Measurements from ENCODE around the gene FN3K. TPM values are rescaled to one million over a fixed set of nuclear protein-coding genes. Genes with fewer than 3 reads are reported as not detected.

Gene FN3K
- total and polyA plus RNA-seq, 2 donors (not counting 3 experiments of a cell fraction or from before 2014, with no cell fraction given): 2.0 to 12.0 TPM

DNA sequence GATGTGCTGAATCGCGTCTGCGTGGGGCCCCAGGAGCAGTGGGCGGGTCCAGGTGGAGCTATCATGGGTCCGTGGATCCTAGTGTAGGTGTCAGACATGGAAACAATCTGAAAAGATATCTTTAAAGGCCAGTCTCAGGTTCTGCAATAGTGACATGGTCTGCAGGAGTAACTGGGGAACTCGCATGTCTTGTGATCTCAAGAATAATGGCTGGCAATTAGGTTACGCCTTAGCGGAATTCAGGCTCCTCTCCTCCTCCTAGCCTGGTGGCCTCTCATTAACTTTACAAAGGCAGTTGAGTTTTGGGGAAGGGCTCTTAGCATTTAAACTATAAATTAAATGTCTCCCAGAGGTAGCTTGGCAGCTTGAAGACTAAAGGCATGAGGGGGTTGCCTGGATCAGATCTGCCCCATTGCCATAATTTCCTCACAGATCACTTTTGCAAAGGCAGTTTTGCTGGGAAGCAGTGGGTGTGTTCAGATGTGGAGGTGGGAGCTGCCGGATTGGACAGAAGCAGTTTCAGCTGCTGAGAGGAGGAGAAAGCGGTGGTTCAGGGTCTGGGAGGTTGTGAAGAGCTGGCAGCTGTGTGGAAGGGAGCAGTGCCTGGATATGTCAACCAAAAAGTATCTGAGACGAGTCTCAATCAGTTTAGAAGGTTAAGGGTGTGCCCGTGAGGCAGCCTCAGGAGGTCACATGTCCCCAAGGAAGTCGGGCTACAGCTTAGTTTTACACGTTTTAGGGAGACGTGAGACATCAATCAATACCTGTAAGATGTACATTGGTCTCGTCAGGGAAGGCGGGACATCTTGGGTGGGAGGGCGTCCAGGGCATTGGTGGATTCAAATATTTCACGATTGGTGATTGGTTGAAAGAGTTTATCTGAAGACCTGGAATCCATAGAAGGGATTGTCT, 19.1 kb downstream of the FN3K start:
- intact Hi-C loops (cut with micrococcal nuclease): no loop called here
- Histone ChIP-seq H3K27ac (ENCODE audit: insufficient read depth, low read depth, low read length) (no peak overlapping the region), H3K9ac (replicated peaks; ENCODE audit: extremely low read depth, insufficient read depth, low read length) (no peak overlapping the region), H3K36me3 (ENCODE audit: control insufficient read depth in 2 of 2, extremely low read depth in 1 of 2, insufficient read depth in 2 of 2, low read length in 2 of 2) (peaks cover 0 to 2% of the 10 kb centered on the region in 2 experiments), H3K79me2 (ENCODE audit: control insufficient read depth, insufficient read depth, low read length) (peaks cover 30% of the 10 kb centered on the region), H3K4me3 (replicated peaks in 1 of 3; ENCODE audit: insufficient read depth in 1 of 3, low read depth in 1 of 3, low read length in 3 of 3) (no peak overlapping the region), H3K27me3 (ENCODE audit: control insufficient read depth in 2 of 2, insufficient read depth in 2 of 2, low read length in 2 of 2) (no peaks in the 10 kb centered on the region), H3K4me1 (ENCODE audit: control insufficient read depth, extremely low read depth, insufficient read depth, low read length) (peaks cover 5% of the 10 kb centered on the region), H3K9me3 (replicated peaks; ENCODE audit: control insufficient read depth, insufficient read depth, low read length) (no peaks in the 10 kb centered on the region), H3K9me1 (replicated peaks; ENCODE audit: control insufficient read depth, extremely low read depth, insufficient read depth, low read length) (no peaks in the 10 kb centered on the region), H2AFZ (ENCODE audit: low read depth, low read length) (no peak overlapping the region), H4K20me1 (replicated peaks; ENCODE audit: control insufficient read depth, extremely low read depth, insufficient read depth, low read length) (no peaks in the 10 kb centered on the region), H3K4me2 (ENCODE audit: insufficient read depth, low read length) (no peak overlapping the region)
- BruUV-seq (replicated peaks): no TSS peak
- DNase-seq (ENCODE audit: low read depth, low spot score): no peak
- CTCF ChIA-PET: interaction anchor here (0.8 to 2.5 kb wide), 2 partner anchors 12 to 86 kb away, joined by 3 to 7 read pairs; no protein-coding TSS in a partner anchor
- TF ChIP-seq POLR2A (IDR thresholded peaks at IDR 0.05; ENCODE audit: low read depth, low read length) (no peak), JUN (IDR thresholded peaks at IDR 0.05; ENCODE audit: borderline replicate concordance, insufficient read depth, insufficient read length, low read depth) (no peak), MAX (IDR thresholded peaks at IDR 0.05; ENCODE audit: insufficient read depth, insufficient read length) (no peak), POLR2AphosphoS5 (IDR thresholded peaks at IDR 0.05; ENCODE audit: insufficient read depth, low read depth, low read length) (no peak), FOS (IDR thresholded peaks at IDR 0.05; ENCODE audit: borderline replicate concordance, insufficient read depth, low read length) (no peak), MYC (IDR thresholded peaks at IDR 0.05; ENCODE audit: low read depth, low read length) (no peak), EZH2 (IDR thresholded peaks at IDR 0.05; ENCODE audit: borderline replicate concordance, low read depth, low read length, severe bottlenecking) (no peak), GATA2 (IDR thresholded peaks at IDR 0.05; ENCODE audit: insufficient read depth, insufficient read length, low read depth, low read length) (no peak)
- TF ChIP-seq, protein P1, sequence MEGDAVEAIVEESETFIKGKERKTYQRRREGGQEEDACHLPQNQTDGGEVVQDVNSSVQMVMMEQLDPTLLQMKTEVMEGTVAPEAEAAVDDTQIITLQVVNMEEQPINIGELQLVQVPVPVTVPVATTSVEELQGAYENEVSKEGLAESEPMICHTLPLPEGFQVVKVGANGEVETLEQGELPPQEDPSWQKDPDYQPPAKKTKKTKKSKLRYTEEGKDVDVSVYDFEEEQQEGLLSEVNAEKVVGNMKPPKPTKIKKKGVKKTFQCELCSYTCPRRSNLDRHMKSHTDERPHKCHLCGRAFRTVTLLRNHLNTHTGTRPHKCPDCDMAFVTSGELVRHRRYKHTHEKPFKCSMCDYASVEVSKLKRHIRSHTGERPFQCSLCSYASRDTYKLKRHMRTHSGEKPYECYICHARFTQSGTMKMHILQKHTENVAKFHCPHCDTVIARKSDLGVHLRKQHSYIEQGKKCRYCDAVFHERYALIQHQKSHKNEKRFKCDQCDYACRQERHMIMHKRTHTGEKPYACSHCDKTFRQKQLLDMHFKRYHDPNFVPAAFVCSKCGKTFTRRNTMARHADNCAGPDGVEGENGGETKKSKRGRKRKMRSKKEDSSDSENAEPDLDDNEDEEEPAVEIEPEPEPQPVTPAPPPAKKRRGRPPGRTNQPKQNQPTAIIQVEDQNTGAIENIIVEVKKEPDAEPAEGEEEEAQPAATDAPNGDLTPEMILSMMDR (IDR thresholded peaks at IDR 0.05; ENCODE audit: extremely low read depth in 1 of 2, insufficient read depth in 1 of 2, low read depth in 1 of 2, low read length in 2 of 2): no peak
- dilution Hi-C loops (cut with MboI; ENCODE audit: extremely low pct_ligation_motif_present, low sequenced_read_pairs): no loop called here
- no peak for FAIRE-seq
- POLR2A ChIA-PET: no interaction called here
